Liver (tissue), 9 donors: ENCODE data around the gene SRPX2. TPM values are rescaled to one million over a fixed set of nuclear protein-coding genes. Genes with fewer than 3 reads are reported as not detected.
A peak's percentile ranks its signal among the peaks of the same experiment; 100 is the strongest.

ENCODE experiments used
- DNase-seq: peaks from one replicate; pipeline ENCODE4 v3.0.0-alpha.2; 2017; ENCODE audit warnings: low spot score
- H3K27ac ChIP-seq, 2 donors: one replicate each; pipeline ENCODE4 v1.7.0; 2013; ENCODE audit warnings: inconsistent platforms in 2 of 2, low read length in 2 of 2, control low read depth in 1 of 2, low read depth in 1 of 2, mild to moderate bottlenecking in 1 of 2
- H3K27me3 ChIP-seq, 4 donors: one replicate each; pipeline versions ENCODE4 v1.6.1 to v1.7.0; 2013; ENCODE audit warnings: low read length in 3 of 4, inconsistent platforms in 1 of 4, mild to moderate bottlenecking in 1 of 4, moderate library complexity in 1 of 4; ENCODE audit not compliant: control insufficient read depth in 4 of 4, insufficient read depth in 4 of 4
- H3K36me3 ChIP-seq, 4 donors: one replicate each; pipeline versions ENCODE4 v1.6.1 to v1.7.0; 2013; ENCODE audit warnings: low read length in 3 of 4, mild to moderate bottlenecking in 3 of 4, low read depth in 1 of 4, moderate library complexity in 1 of 4; ENCODE audit not compliant: control insufficient read depth in 4 of 4, insufficient read depth in 3 of 4
- H3K4me1 ChIP-seq, 4 donors: one replicate each; pipeline versions ENCODE4 v1.6.1 to v1.7.0; 2013; ENCODE audit warnings: low read length in 3 of 4, mild to moderate bottlenecking in 3 of 4, moderate library complexity in 1 of 4; ENCODE audit not compliant: control insufficient read depth in 4 of 4, insufficient read depth in 4 of 4
- H3K4me3 ChIP-seq, 3 donors: one replicate each; pipeline versions ENCODE4 v1.6.1 to v1.7.0; 2013; ENCODE audit warnings: low read length in 3 of 3, control low read depth in 1 of 3, low read depth in 1 of 3, mild to moderate bottlenecking in 1 of 3
- H3K9ac ChIP-seq, 2 donors: one replicate each; pipeline ENCODE4 v1.7.0; 2013; ENCODE audit warnings: low read length in 2 of 2, mild to moderate bottlenecking in 2 of 2, moderate library complexity in 2 of 2, control low read depth in 1 of 2, low read depth in 1 of 2
- H3K9me3 ChIP-seq, 4 donors: one replicate each; pipeline versions ENCODE4 v1.6.1 to v1.7.0; 2013; ENCODE audit warnings: low read length in 3 of 4; ENCODE audit not compliant: control insufficient read depth in 4 of 4
- ATF3 ChIP-seq: IDR thresholded peaks from 2 replicates; pipeline ENCODE4 v1.6.1; 2016; ENCODE audit warnings: antibody characterized with exemption
- CTCF ChIP-seq: fragments of 150-350 bp; IDR thresholded peaks from 2 replicates; pipeline ENCODE4 v1.5.1; 2017; ENCODE audit warnings: improper control_type of control experiment, low read depth, low read length; ENCODE audit not compliant: missing input control
- EGR1 ChIP-seq, 2 donors: IDR thresholded peaks; 2 replicates each; pipeline ENCODE4 v1.6.1; 2016 to 2018; ENCODE audit warnings: antibody characterized with exemption in 2 of 2, low read depth in 2 of 2
- FOXA1 ChIP-seq: IDR thresholded peaks from 2 replicates; pipeline ENCODE4 v1.6.1; 2016; ENCODE audit warnings: antibody characterized with exemption
- FOXA2 ChIP-seq: IDR thresholded peaks from 2 replicates; pipeline ENCODE4 v1.6.1; 2016; ENCODE audit warnings: antibody characterized with exemption
- GABPA ChIP-seq, 2 donors: IDR thresholded peaks in 1 of 2; conservative IDR thresholded peaks in 1 of 2; 2 replicates each; pipeline ENCODE4 v1.6.1; 2016; ENCODE audit warnings: antibody characterized with exemption in 2 of 2, mild to moderate bottlenecking in 1 of 2, moderate library complexity in 1 of 2
- HNF4A ChIP-seq, 2 donors: conservative IDR thresholded peaks; 2 replicates each; pipeline ENCODE4 v1.6.1; 2016; ENCODE audit warnings: antibody characterized with exemption in 2 of 2, mild to moderate bottlenecking in 2 of 2
- HNF4G ChIP-seq: IDR thresholded peaks from 2 replicates; pipeline ENCODE4 v1.6.1; 2016; ENCODE audit warnings: antibody characterized with exemption
- JUND ChIP-seq, 2 donors: IDR thresholded peaks; 2 replicates each; pipeline ENCODE4 v1.6.1; 2016; ENCODE audit warnings: antibody characterized with exemption in 2 of 2
- MAX ChIP-seq: IDR thresholded peaks from 2 replicates; pipeline ENCODE4 v1.6.1; 2016; ENCODE audit warnings: antibody characterized with exemption
- NR2F2 ChIP-seq: IDR thresholded peaks from 2 replicates; pipeline ENCODE4 v1.6.1; 2016; ENCODE audit warnings: antibody characterized with exemption
- RAD21 ChIP-seq, 2 donors: IDR thresholded peaks; 2 replicates each; pipeline ENCODE4 v1.6.1; 2016; ENCODE audit warnings: antibody characterized with exemption in 2 of 2, mild to moderate bottlenecking in 2 of 2
- REST ChIP-seq: IDR thresholded peaks from 2 replicates; pipeline ENCODE4 v1.6.1; 2016; ENCODE audit warnings: antibody characterized with exemption, mild to moderate bottlenecking
- RXRA ChIP-seq, 2 donors: IDR thresholded peaks; 2 replicates each; pipeline ENCODE4 v1.6.1; 2017 to 2018; ENCODE audit warnings: antibody characterized with exemption in 2 of 2, mild to moderate bottlenecking in 1 of 2
- SP1 ChIP-seq: IDR thresholded peaks from 2 replicates; pipeline ENCODE4 v1.6.1; 2018; ENCODE audit warnings: antibody characterized with exemption, mild to moderate bottlenecking
- TAF1 ChIP-seq: conservative IDR thresholded peaks from 2 replicates; pipeline ENCODE4 v1.6.1; 2016; ENCODE audit warnings: antibody characterized with exemption, mild to moderate bottlenecking
- YY1 ChIP-seq: IDR thresholded peaks from 2 replicates; pipeline ENCODE4 v1.6.1; 2016; ENCODE audit warnings: antibody characterized with exemption, mild to moderate bottlenecking
- ZBTB33 ChIP-seq: IDR thresholded peaks from 2 replicates; pipeline ENCODE4 v1.6.1; 2016; ENCODE audit warnings: antibody characterized with exemption
- WGBS: extraction: QIAGEN DNeasy Blood & Tissue Kit; methylation state at CpG from one replicate; pipeline ENCODE4 v1.1.7; 2013; 5-methylcytosine and 5-hydroxymethylcytosine counted together
- polyA plus RNA-seq, 2 donors: library from polyadenylated mRNA; stranded (reverse) in 1 of 2; unstranded in 1 of 2; fragments of 200-250 nt in 1 of 2; fragments of >200 nt in 1 of 2; fragmentation: Nextera tagmentation in 1 of 2; extraction: Ambion mirVana in 1 of 2; gene quantifications; one replicate each; pipeline versions ENCODE4 v1.2.1 to v1.2.3, GENCODE V29; 2013 to 2015
- total RNA-seq, 2 donors: library from RNA; depleted of rRNA; stranded (reverse); fragments of >200 nt; gene quantifications; one replicate each; pipeline ENCODE4 v1.2.3, GENCODE V29; 2014
- donor health status: healthy.
- donor health status: healthy.
- donor health status: healthy.
- donor health status: healthy.
- donor health status: healthy.

The SRPX2 gene
- total and polyA plus RNA-seq, 4 donors: 0.47 to 7.8 (median 4.7) TPM

- Histone ChIP-seq H3K9ac (no peak overlapping the region), H3K9me3 (no peaks in the 10 kb centered on the region), H3K27ac (peak overlapping the region in 1 of 2 donors; percentile 16), H3K36me3 (no peaks in the 10 kb centered on the region), H3K4me3 (no peak overlapping the region), H3K4me1 (peaks cover 9 to 26% (median 17%) of the 10 kb centered on the region in 4 donors), H3K27me3 (no peaks in the 10 kb centered on the region)
- 24% methylated on average over 3 of the region's 3 CpGs for WGBS
- no peak for DNase-seq
- TF ChIP-seq GABPA (IDR thresholded peaks at IDR 0.05 in 1 of 2, conservative IDR thresholded peaks at IDR 0.05 in 1 of 2) (no peak), RXRA (IDR thresholded peaks at IDR 0.05) (peak; percentile 21 to 43), TAF1 (no peak), HNF4G (no peak), CTCF (no peak), JUND (IDR thresholded peaks at IDR 0.05) (no peak), FOXA2 (no peak), MAX (peak; percentile 17), EGR1 (IDR thresholded peaks at IDR 0.05; ENCODE audit: low read depth in 2 of 2) (no peak), NR2F2 (no peak), ATF3 (no peak), SP1 (no peak), YY1 (peak; percentile 65), REST (no peak), ZBTB33 (no peak), FOXA1 (no peak), HNF4A (conservative IDR thresholded peaks at IDR 0.05) (peak; percentile 8 to 39), RAD21 (IDR thresholded peaks at IDR 0.05) (peak in 1 of 2 donors; percentile 51)
Measured at GRCh38 chrX:100654261-100654660, 10.3 kb downstream of the SRPX2 start.
